ENCODE measurements around the gene PLCG1.

PLCG1 gene

DNA sequence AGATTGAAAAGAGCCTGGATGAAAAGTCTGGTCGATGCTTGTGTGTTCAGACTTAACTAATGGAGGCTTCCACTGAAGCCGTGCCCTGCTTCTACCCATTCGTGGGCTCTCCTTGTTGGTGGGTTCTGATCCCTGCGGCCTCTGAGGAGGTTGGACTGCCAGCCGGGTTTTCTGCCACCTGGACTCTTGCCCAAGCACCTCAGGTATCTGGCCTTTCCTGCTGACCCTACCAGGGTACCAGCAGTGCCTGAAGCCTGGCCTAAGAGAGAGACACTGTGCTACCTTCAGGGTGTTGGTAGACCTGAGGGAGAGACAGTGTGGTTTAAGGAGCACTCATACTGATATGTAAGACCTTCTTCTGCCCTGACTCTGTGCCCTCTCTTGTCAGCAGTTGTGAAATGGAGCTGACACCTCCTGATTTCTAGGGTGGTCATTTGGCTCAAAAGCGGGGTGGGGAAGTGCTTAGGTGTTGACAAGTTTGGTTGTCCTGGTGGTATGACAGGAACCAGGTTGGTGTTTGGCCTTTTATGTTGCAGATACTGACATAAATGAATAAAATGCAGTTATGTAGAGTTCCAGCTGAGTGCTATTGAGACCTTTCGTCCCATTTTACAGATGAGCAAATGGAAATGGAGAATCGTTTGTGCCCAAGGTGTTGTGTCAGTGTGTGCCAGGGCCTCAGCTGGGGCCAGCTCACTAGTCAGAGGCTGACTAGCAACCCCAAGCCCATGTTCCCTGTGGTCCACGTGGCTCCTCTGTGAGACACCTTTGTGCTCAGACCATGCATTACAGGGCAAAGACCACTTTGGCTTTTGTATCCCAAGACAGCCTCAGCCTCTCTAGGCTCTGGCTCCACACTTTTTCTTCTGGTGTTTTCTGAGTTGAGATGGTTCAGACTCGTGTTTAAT, 3.1 kb downstream of the PLCG1 start:
- no peak overlapping the region for H3K4me3 ChIP-seq (ENCODE audit: low read depth, low read length)
- no peak for DNase-seq (ENCODE audit: low read depth)
- TF ChIP-seq, protein P1, sequence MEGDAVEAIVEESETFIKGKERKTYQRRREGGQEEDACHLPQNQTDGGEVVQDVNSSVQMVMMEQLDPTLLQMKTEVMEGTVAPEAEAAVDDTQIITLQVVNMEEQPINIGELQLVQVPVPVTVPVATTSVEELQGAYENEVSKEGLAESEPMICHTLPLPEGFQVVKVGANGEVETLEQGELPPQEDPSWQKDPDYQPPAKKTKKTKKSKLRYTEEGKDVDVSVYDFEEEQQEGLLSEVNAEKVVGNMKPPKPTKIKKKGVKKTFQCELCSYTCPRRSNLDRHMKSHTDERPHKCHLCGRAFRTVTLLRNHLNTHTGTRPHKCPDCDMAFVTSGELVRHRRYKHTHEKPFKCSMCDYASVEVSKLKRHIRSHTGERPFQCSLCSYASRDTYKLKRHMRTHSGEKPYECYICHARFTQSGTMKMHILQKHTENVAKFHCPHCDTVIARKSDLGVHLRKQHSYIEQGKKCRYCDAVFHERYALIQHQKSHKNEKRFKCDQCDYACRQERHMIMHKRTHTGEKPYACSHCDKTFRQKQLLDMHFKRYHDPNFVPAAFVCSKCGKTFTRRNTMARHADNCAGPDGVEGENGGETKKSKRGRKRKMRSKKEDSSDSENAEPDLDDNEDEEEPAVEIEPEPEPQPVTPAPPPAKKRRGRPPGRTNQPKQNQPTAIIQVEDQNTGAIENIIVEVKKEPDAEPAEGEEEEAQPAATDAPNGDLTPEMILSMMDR (IDR thresholded peaks at IDR 0.05; ENCODE audit: low read depth, low read length): no peak
- TF ChIP-seq, protein P2, sequence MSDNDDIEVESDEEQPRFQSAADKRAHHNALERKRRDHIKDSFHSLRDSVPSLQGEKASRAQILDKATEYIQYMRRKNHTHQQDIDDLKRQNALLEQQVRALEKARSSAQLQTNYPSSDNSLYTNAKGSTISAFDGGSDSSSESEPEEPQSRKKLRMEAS (IDR thresholded peaks at IDR 0.05; ENCODE audit: low read depth, low read length): no peak
- TF ChIP-seq POLR2A (IDR thresholded peaks at IDR 0.05; ENCODE audit: extremely low read depth, insufficient read length) (no peak), MYC (IDR thresholded peaks at IDR 0.05; ENCODE audit: low read depth, low read length) (no peak)

DNA sequence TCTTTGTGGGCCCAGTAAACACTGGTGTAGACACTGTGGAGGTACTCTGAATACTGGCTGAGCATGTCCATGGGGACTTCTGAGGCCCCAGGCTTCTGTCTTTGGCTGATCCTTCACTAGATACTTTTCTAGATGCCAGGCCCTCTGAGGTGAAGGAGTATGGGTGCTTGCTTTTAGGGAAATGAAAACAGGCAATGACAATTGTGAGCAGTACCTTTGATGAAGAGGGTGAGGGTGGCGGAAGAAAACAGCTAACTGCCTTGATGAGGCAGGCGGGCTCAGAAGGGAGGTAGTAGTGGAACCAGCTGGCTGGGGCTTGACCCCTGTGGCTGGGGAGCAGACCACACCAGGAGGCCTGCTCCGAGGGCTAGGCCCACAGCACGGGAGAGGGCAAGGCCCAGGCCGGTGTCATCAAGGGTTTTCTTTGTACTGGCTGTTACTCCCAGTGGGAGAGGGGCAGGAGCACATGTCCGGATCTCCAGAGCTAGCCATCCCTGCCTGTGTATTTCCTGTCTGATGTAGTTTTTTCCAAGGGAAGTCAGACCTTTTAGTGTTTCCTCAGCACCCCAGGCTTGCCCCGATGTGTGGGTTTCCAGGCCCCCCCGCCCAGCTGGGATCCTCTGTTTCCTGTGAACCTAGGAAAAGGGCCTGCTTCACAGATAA, 3.9 kb downstream of the PLCG1 start:
- no peak for DNase-seq (ENCODE audit: low read depth)
- H3K4me3 ChIP-seq (ENCODE audit: low read depth, low read length): no peak overlapping the region
- TF ChIP-seq MYC (IDR thresholded peaks at IDR 0.05; ENCODE audit: low read depth, low read length): no peak
- TF ChIP-seq POLR2A (IDR thresholded peaks at IDR 0.05; ENCODE audit: extremely low read depth, insufficient read length): no peak
- TF ChIP-seq, protein P1 (IDR thresholded peaks at IDR 0.05; ENCODE audit: low read depth, low read length): no peak
- TF ChIP-seq, protein P2 (IDR thresholded peaks at IDR 0.05; ENCODE audit: low read depth, low read length): no peak

DNA sequence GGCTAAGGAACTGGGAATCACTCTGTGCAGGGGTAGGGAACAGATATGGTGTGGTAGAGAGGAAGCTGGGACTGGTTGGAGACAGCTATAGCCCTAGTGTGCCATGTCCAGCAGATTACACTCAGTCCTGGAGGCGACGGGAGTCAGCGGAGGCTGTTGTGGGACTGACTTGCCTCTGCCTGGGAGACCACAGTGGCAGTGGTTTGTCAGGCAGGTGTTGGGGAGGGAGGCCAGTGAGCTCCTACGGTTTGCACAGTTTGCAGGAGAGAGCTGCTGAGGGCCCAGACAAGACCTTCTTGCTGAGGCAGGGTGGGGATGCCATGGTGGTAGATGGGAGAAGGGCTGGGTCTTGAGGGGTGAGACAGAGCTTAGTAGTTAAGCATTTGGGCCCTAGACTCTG, 4.9 kb downstream of the PLCG1 start:
- no peak overlapping the region for H3K4me3 ChIP-seq (ENCODE audit: low read depth, low read length)
- no peak for TF ChIP-seq MYC (IDR thresholded peaks at IDR 0.05; ENCODE audit: low read depth, low read length)
- no peak for TF ChIP-seq POLR2A (IDR thresholded peaks at IDR 0.05; ENCODE audit: extremely low read depth, insufficient read length)
- TF ChIP-seq, protein P2 (IDR thresholded peaks at IDR 0.05; ENCODE audit: low read depth, low read length): no peak
- TF ChIP-seq, protein P1 (IDR thresholded peaks at IDR 0.05; ENCODE audit: low read depth, low read length): no peak
- no peak for DNase-seq (ENCODE audit: low read depth)

DNA sequence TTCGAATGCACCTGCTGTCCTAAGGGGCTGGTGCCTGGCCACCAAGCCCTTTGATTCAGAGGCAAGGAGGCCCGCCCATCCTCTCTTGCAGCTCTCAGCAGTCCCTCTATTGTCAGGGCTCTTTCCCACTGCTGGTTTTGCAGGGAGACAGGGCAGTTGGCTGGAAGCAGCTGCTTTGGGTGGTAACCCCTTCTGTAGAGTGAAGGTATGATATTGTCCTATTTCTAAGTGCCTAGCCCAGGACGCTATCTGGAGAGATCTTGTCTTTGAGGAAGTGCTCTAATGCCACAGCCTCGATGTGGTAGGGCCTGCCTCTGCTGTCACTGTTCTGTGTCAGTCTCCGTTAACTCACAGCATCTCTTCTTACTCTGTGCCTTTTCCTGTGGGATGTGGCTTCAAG, 5.6 kb downstream of the PLCG1 start:
- H3K4me3 ChIP-seq (ENCODE audit: low read depth, low read length): no peak overlapping the region
- DNase-seq (ENCODE audit: low read depth): peak; percentile 55
- TF ChIP-seq MYC (IDR thresholded peaks at IDR 0.05; ENCODE audit: low read depth, low read length) (no peak), POLR2A (IDR thresholded peaks at IDR 0.05; ENCODE audit: extremely low read depth, insufficient read length) (no peak)
- TF ChIP-seq, protein P2 (IDR thresholded peaks at IDR 0.05; ENCODE audit: low read depth, low read length): no peak
- TF ChIP-seq, protein P1 (IDR thresholded peaks at IDR 0.05; ENCODE audit: low read depth, low read length): no peak

DNA sequence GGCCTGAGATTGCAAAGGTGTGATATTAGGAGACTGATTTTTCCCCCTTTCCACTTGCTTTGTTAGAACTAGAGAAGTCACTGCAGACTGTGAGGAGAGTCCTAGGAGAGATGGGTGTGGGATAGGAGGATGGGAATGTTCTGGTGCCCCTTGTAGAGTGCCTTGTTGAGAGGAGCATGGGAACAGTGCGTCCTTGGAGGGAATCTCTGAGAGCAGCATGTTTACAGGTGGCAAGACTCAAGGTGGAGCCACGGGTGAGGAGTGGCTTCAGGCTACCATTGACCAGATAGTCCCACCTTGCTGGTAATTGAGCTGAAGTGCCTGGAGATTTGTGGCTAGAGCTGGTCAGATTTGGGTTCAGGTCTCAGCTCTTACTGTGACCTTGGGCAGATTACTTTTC, 6.0 kb downstream of the PLCG1 start:
- DNase-seq (ENCODE audit: low read depth): no peak
- TF ChIP-seq POLR2A (IDR thresholded peaks at IDR 0.05; ENCODE audit: extremely low read depth, insufficient read length) (no peak), MYC (IDR thresholded peaks at IDR 0.05; ENCODE audit: low read depth, low read length) (no peak)
- TF ChIP-seq, protein P2 (IDR thresholded peaks at IDR 0.05; ENCODE audit: low read depth, low read length): no peak
- no peak overlapping the region for H3K4me3 ChIP-seq (ENCODE audit: low read depth, low read length)

DNA sequence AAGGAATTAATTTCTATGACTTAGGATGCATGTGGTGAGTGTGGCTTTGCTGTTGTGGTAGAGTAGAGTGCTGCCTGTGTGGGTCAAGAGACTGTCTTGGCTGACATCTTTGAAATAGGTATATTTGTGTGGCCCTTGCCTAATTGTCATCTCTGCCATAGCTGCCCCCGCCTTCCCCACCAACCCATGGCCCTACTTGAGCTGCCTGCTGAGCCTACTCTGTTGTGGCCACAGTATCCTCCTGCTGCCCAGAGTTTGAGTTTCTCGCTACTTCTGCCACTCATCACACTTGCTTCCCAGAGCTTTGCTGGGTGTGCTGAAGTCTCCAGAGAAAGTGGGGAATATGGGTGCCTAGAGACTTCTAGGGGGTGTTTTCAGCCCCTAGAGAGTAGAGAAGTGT, 8.0 kb downstream of the PLCG1 start:
- TF ChIP-seq, protein P1 (IDR thresholded peaks at IDR 0.05; ENCODE audit: low read depth, low read length): no peak
- TF ChIP-seq MYC (IDR thresholded peaks at IDR 0.05; ENCODE audit: low read depth, low read length): no peak
- TF ChIP-seq, protein P2 (IDR thresholded peaks at IDR 0.05; ENCODE audit: low read depth, low read length): no peak
- no peak for TF ChIP-seq POLR2A (IDR thresholded peaks at IDR 0.05; ENCODE audit: extremely low read depth, insufficient read length)
- no peak overlapping the region for H3K4me3 ChIP-seq (ENCODE audit: low read depth, low read length)
- no peak for DNase-seq (ENCODE audit: low read depth)

All from NB4 (cell line).